Activated T-helper 1 cell treated with Interleukin-2 at 50 U/mL for 16 hours (primary cell): ENCODE results near the gene IFT20.
A peak's percentile ranks its signal among the peaks of the same experiment; 100 is the strongest.

ENCODE experiments used
- DNase-seq: peaks from one replicate; pipeline ENCODE4 v3.0.0-alpha.2; 2020; ENCODE audit warnings: low read depth

The IFT20 gene

DNA sequence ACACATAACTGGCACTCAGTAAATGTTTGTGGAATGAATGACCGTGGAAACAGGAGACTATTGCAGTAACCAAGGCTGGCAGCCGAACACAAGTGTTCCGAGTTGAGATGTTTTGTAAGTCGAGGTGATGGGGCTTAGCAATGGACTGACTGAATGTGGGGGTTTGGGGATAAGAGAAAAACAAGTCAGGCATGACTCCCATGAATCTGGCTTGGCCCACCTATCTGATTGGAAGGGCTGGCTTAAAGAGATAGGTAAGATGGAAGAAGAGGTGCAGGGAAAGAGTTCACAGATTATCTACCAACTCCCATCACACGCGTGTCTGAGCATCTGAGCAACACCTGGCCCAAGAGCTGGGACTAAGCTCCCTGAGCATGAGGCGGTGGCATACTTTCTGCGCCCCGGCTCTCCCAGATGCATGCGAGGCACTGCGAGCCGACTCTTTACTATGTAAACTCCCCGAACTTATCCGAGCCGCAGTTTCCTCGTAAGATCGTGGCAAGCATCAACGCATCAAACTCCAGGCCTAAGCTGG, 539 bp downstream of the IFT20 start:
- DNase-seq = no peak

- DNase-seq = no peak
Observed at GRCh38 chr17:28334171-28334570, 1.1 kb downstream of the IFT20 start.

DNA sequence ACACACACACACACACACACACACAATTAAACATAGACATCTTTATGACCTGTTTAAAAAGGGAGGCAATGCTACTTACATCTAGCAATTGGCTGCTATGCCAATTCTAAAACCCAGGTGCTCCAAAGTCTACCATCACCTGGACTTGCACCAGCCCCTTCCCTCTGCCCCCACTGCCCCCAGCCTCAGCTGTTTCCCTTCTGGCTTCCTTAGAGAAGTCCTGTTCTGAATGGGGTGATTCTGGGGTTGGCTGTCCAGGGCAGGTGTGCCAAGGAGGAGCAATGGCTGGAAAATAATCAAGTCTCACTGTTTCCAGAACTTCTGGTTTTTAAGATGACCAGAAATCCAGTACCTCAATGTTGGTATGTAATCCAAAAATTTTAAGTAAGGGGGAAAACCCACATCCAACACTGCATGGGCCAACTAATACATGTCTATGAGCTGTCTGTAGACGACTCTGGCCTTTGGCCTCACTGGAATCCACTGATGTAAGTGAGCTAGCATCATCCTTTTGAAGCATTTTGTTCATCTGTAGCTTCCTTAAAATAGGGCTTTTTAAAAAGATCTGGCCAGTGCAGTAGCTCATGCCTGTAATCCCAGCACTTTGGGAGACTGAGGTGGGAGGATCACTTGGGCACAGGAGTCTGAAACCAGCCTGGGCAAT, 2.1 kb downstream of the IFT20 start:
- no peak for DNase-seq

GRCh38 chr17:28331891-28332420, 3.3 kb downstream of the IFT20 start:
- no peak for DNase-seq

DNA sequence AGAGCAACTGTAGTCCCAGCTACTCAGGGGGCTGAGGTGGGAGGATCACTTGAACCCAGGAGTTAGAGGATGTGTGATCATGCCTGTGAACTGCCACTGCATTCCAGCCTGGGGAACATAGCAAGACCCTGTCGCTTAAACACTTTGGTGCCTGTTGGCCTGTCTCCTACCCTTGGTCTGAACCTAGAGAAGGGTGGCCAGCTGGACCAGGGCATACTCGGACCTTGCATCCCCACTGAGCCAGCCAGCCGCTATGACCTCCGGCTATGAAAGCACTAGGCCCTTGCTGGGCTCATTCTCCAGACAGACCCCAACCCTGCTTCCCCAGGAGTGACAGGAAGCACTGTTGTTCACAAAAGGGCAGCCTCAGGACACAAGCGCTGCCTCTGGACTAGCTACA, 4.6 kb downstream of the IFT20 start:
- DNase-seq = no peak

DNA sequence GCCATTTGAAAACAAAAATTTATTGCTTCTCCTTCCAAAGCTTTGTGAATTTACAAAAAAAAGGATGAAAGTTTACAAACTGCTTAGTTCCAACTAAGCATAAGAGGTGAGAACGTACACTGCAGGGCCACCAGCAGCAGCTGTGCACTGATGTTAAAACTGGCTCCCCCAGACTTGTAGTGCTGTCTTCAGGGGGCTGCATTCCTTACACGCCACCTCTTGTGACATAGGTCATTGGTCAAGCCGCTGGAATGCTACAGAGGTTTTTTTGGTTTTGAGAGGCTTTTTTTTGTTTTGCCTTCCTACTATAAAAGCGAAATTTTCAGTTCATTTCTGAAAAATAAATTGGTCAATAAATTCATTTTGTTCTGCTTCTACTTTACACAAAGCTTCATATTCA, 6.9 kb downstream of the IFT20 start:
- no peak for DNase-seq

GRCh38 chr17:28327709-28328108, 7.6 kb downstream of the IFT20 start:
- DNase-seq = no peak

GRCh38 chr17:28327031-28327607, 8.2 kb downstream of the IFT20 start:
- no peak for DNase-seq

- DNase-seq = no peak
Observed at GRCh38 chr17:28326114-28326513, 9.2 kb downstream of the IFT20 start.

- no peak for DNase-seq
Observed at GRCh38 chr17:28325211-28325610, 10.1 kb downstream of the IFT20 start.

DNA sequence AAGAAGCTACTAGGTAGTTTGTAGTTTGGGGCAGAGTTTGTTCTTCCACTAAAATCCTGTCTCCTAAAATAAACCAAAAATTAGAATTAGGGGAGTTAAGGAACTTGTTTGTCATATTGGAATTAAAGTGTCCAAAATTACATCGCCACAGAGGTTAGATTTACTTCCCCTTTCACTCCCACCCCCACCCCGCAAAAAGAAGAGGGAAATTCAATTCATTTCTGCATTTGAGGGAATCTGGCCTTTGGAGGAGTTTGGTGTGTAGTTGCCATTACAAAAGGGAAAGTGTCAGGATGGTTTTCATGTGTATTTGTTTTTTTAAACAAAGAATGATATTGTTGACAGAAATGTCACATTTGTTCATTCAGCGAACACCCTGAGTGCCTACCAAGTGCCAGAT, 10.5 kb downstream of the IFT20 start:
- no peak for DNase-seq

DNA sequence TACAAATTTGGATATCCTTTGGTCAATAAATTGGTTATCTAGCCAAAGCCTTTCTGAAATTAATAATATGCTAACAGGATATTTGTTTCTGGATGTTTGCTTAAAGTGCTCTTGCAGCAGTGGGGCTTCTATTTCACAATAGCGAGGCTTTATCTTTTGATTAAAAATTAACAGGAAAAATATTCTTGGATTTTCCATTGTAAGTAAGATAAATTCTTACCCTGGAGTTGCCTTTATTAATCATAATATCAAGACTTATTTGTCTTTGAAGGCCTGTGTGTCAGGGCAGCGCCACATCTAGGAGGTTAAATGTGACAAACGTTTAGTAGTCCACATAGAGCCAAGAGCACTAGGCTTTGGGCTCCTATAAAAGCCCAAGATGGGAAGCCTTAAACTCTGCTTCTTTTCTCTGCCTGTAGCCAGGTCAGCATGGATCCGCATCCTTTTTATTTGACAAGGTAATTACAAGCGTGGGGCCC, 11.0 kb downstream of the IFT20 start:
- DNase-seq = no peak

DNA sequence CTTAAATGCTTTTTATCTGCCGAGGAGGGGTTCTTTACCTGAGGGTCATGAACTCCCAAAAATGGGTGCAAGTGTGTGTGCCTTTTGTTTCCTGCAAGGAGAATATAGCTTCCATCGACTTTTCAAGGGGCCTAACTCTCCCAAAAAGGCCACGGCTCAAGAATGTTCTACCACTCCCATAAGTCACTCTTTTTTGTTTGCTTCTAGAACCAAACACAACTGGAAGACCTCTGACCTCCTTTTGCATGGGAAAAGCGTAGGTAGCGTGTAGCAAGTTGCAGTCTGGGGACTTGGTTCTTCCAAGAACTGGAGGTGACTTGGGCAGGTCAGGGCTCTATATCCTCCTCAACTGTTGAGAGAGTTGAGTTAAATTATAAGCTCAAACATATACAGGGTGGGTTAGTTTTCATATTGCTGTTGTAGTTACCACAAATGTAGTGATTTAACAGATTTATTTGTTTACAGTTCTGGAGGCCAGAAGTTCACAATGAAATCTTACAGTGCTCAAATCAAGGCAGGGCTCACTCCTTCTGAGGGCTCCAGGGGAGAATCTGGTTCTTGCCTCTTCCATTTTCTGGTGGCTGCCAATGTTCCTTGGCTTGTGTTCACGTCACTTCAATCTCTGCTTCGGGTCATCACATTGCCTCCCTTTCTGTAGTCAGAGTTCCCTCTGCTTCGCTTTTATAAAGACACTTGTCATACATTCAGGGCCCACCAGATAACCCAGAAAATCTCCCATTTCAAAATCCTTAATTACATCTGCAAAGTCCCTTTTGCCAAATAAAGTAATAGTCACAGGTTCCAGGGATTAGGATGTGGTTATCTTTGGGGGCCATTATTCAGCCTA, 14.8 kb downstream of the IFT20 start:
- no peak for DNase-seq

DNA sequence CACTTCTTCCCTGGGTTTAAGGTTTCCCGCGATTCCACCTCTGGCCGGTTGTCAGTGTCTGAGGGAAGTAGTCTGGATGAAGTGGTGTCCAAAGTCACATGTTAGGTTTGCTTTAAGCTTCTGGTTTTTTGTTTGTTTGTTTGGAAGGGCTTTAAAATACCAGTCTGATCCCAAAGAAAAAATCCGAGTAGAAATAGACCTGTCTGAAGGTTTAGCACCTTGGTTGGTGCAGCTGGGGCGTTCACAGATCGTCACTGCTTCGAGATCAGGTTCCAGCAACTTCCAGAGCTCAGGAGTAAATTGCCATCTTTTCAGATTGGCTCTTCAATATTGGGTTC, 15.7 kb downstream of the IFT20 start:
- no peak for DNase-seq

DNA sequence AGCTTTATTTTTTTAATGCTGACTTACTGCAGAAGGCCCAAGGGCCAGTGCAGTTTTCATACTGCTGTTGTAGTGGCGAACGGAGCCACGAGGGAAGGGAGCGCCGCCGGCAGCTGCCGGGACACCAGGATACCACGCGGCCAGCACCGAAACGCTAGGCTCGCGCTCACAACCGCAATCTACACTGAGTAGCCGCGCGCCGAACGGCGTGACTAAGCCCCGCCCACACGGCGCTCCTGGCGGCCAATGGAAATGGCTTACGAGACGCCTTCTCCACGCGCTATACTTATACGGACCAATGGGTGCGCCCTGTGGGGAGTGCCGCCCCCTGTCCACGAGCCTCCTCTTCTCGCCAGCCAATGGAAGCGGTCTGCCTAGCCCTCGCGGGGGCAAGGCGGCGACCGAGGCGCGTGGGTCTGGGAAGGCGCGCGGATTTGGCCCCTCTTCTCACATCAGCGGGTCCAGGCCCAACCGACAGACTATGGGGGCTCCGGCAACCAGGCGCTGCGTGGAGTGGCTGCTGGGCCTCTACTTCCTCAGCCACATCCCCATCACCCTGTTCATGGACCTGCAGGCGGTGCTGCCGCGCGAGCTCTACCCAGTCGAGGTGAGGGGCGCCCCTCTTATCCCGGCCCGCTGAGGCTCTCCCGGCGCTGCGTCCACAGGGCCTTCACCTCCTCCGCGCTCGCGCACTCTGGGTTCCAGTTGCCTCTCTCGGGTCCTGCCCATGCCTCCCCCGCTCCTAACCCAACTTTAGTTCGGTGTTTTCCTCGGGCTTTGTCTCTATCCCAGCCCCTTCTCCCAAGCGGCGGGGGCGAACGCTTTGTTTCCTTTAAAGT, 16.3 kb downstream of the IFT20 start, which contains the start of gene TMEM97:
Gene TMEM97, plus strand, starts transcription at position 442 of the 839 bp plus-strand sequence. Its CDS starts 40 bp downstream, at position 482.
- DNase-seq = peak; percentile 88

DNA sequence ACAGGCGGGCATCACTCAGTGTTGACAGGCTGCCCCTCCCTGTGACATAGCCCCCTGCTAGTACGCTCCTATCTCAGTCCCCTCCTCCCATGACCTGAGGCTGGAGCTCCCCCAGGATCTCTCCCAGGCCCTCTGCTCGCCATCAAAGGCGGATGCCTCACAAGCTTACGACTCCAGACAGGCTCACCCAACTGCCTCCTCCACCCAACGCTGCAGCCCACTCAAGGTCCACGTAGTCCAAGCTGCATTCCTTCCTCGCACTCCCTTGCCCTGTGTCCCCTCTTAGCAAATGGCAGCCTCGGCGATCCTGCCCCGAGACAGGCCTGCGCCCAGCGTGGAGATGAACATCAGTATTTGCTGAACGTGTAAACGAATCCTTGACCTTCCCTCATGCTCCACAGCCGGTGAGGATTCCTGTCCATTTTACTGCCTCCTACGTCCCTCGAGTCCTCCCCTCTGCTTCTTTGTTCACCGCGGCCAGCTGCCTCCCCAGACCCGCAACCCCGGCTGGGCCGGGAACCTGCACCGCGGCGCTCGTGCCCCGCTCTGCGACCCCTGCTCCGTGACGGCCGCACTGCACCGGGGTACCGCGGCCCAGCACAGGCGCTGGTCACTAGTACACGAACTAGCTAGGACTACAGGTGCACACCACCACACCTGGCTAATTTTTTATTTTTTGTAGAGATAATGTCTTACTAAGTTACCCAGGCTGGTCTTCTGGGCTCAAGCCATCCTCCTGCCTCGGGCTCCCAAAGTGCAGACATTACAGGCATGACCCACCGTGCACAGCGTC, 17.1 kb downstream of the IFT20 start:
- no peak for DNase-seq

- DNase-seq = no peak
Observed at GRCh38 chr17:28317099-28317965, 17.9 kb downstream of the IFT20 start.

DNA sequence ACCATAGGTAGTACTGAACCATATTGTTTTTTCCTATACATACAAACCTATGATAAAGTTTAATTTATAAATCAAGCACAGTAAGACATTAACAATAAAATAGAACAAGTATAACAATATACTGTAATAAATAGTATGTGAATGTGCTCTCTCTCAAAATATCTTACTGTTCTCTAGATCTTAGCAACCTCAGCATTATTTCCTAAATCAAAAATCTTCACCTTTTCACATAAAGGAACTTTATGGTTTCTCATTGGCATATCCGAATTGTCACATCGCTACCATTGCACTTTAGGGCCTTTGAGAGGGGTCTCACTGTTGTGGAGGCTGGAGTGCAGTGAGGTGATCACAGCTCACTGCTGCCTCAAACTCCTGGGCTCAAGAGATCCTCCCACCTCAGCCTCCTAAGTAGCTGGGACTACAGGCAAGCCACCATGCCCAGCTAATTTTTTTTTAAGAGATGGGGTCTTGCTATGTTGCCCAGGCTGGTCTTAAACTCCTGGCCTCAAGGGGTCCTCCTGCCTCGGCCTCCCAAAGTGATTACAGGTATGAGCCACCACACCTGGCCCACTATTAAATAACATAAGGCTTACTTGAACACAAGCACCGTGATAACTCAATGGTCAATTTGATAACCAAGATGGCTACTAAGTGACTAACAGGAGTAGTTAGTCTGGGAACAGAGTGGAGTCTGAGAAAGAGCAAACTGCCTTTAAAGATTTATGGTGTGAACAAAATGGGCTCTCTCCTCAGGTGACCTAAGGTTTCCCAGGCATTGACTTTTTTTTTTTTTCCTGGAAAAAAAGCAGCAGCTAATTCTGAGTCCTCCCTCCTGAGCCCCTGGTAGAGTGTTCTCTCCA, 19.2 kb downstream of the IFT20 start:
- no peak for DNase-seq

DNA sequence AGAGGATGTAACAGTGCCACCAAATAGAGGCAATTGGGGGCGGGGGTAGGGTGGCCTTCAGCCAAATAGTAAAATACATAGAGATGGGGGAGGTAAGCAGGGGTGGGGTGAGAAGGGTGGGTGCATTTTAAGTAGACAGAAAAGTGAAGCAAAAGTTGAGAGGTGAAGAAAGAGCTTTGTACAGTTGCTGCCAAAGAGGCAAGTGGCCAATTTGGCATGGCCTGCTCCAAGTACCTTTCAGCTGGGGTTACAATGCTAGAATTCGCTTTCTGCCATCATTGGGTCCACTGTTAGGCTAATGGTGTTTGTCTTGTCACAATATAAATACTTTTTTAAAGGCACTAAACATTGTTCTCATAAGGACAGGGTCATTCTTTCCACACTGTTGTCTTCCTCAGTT, 21.4 kb downstream of the IFT20 start:
- no peak for DNase-seq
